ENCODE measurements around the gene MGA.

DNA sequence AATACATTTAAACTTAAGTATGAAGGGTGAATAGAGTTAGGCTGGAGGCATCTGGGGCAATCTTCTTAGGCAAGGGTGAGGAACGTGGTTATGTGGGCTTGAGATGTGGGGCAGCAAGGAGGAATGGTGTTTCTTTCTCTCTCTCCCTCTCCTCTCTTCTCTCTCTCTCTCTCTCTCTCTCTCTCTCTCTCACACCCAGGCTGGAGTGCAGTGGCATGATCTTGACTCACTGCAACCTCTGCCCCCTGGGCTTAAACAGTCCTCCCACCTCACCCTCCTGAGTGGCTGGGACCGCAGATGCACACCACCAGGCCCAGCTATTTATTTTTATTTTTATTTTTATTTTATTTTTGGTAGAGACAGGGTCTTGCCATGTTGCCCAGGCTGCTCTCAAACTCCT lies 4.0 kb upstream of the MGA start:
- TF ChIP-seq EZH2 (IDR thresholded peaks at IDR 0.05; ENCODE audit: low read length, missing control alignments) = no peak
- TF ChIP-seq, protein P1, sequence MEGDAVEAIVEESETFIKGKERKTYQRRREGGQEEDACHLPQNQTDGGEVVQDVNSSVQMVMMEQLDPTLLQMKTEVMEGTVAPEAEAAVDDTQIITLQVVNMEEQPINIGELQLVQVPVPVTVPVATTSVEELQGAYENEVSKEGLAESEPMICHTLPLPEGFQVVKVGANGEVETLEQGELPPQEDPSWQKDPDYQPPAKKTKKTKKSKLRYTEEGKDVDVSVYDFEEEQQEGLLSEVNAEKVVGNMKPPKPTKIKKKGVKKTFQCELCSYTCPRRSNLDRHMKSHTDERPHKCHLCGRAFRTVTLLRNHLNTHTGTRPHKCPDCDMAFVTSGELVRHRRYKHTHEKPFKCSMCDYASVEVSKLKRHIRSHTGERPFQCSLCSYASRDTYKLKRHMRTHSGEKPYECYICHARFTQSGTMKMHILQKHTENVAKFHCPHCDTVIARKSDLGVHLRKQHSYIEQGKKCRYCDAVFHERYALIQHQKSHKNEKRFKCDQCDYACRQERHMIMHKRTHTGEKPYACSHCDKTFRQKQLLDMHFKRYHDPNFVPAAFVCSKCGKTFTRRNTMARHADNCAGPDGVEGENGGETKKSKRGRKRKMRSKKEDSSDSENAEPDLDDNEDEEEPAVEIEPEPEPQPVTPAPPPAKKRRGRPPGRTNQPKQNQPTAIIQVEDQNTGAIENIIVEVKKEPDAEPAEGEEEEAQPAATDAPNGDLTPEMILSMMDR (conservative IDR thresholded peaks at IDR 0.05 in 1 of 2, IDR thresholded peaks at IDR 0.05 in 1 of 2; ENCODE audit: low read depth in 1 of 2, low read length in 2 of 2) = no peak
